Tibial nerve (tissue), 4 donors: ENCODE measurements around the gene RASA3. TPM values are rescaled to one million over a fixed set of nuclear protein-coding genes. Genes with fewer than 3 reads are reported as not detected.

Experiments used
- DNase-seq, 2 donors: peaks; one replicate each; pipeline ENCODE4 v3.0.0-alpha.2; 2019; ENCODE audit warnings: low spot score in 2 of 2
- H3K27ac ChIP-seq, 4 donors: fragments of 200-600 bp; sonication (generic) in 3 of 4; one replicate each; pipeline ENCODE4 v1.5.1; 2017 to 2019; ENCODE audit warnings: mild to moderate bottlenecking in 1 of 4
- H3K27me3 ChIP-seq, 2 donors: fragments of 200-600 bp; sonication (generic) in 1 of 2; one replicate each; pipeline versions ENCODE4 v1.5.1 to v1.6.0; 2017 to 2019
- H3K36me3 ChIP-seq, 3 donors: fragments of 200-600 bp; sonication (generic); one replicate each; pipeline ENCODE4 v1.5.1; 2018 to 2019
- H3K4me1 ChIP-seq, 4 donors: fragments of 200-600 bp; sonication (generic) in 3 of 4; one replicate each; pipeline ENCODE4 v1.5.1; 2017 to 2019
- H3K4me3 ChIP-seq, 4 donors: fragments of 200-600 bp; sonication (generic) in 3 of 4; one replicate each; pipeline ENCODE4 v1.5.1; 2017 to 2019; ENCODE audit warnings: mild to moderate bottlenecking in 1 of 4, moderate library complexity in 1 of 4
- H3K9me3 ChIP-seq, 4 donors: fragments of 200-600 bp; sonication (generic) in 3 of 4; one replicate each; pipeline ENCODE4 v1.5.1; 2017 to 2019
- CTCF ChIP-seq, 5 experiments: fragments of 200-600 bp in 3 of 5; fragments of 450-650 bp in 2 of 5; sonication (generic) in 3 of 5; IDR thresholded peaks; one replicate each; pipeline ENCODE4 v1.5.1; 2016 to 2019; ENCODE audit warnings: antibody characterized with exemption in 5 of 5, mild to moderate bottlenecking in 3 of 5, moderate library complexity in 2 of 5
- EP300 ChIP-seq, 2 donors: sonication (generic); formaldehyde crosslinking; IDR thresholded peaks; one replicate each; pipeline ENCODE4 v1.6.1; 2017; ENCODE audit warnings: antibody characterized with exemption in 2 of 2, mild to moderate bottlenecking in 1 of 2
- POLR2A ChIP-seq, 2 donors: fragments of 450-650 bp; IDR thresholded peaks; one replicate each; pipeline ENCODE4 v1.6.1; 2017; ENCODE audit warnings: antibody characterized with exemption in 2 of 2, mild to moderate bottlenecking in 2 of 2, moderate library complexity in 2 of 2
- WGBS, 2 donors: methylation state at CpG; one replicate each; pipeline ENCODE4 v1.1.5; 2018; 5-methylcytosine and 5-hydroxymethylcytosine counted together
- total RNA-seq, 4 donors: library from RNA; depleted of rRNA; stranded (reverse); fragments of >200 nt; gene quantifications; one replicate each; pipeline ENCODE4 v1.1.0, GENCODE V29; 2016

RASA3 gene
- total RNA-seq, 4 donors from 2014 or later, result 36.2 to 63.3 (median 46.3) TPM

GRCh38 chr13:113981611-113982295 is 150.7 kb downstream of the RASA3 start:
- peaks cover 0 to 60% (median 2%) of the 10 kb centered on the region in 3 donors for H3K36me3 ChIP-seq
- no peaks in the 10 kb centered on the region for H3K9me3 ChIP-seq
- peak overlapping the region in 1 of 4 donors; percentile 84 for H3K27ac ChIP-seq
- H3K4me3 ChIP-seq, result no peak overlapping the region
- no peaks in the 10 kb centered on the region for H3K27me3 ChIP-seq
- no peak for DNase-seq
- H3K4me1 ChIP-seq, result peaks cover 0 to 25% (median 2%) of the 10 kb centered on the region in 4 donors
- TF ChIP-seq POLR2A (IDR thresholded peaks at IDR 0.05) (no peak), EP300 (IDR thresholded peaks at IDR 0.05) (no peak), CTCF (IDR thresholded peaks at IDR 0.05) (no peak)
- WGBS, 2 donors, result 83 to 88% methylated on average over 26 to 28 of the region's 28 CpGs

GRCh38 chr13:113981194-113981605 is 151.2 kb downstream of the RASA3 start:
- 75 to 91% methylated on average over 8 to 11 of the region's 16 CpGs for WGBS, 2 donors
- peaks cover 0 to 30% (median 2%) of the 10 kb centered on the region in 4 donors for H3K4me1 ChIP-seq
- H3K27me3 ChIP-seq, result no peaks in the 10 kb centered on the region
- no peak overlapping the region for H3K4me3 ChIP-seq
- peak overlapping the region in 1 of 4 donors; percentile 84 for H3K27ac ChIP-seq
- TF ChIP-seq EP300 (IDR thresholded peaks at IDR 0.05) (peak in 1 of 2 donors; percentile 60), POLR2A (IDR thresholded peaks at IDR 0.05) (no peak), CTCF (IDR thresholded peaks at IDR 0.05) (no peak)
- no peaks in the 10 kb centered on the region for H3K9me3 ChIP-seq
- H3K36me3 ChIP-seq, result peaks cover 0 to 64% (median 2%) of the 10 kb centered on the region in 3 donors
- DNase-seq, result peak; percentile 68 to 73

- Histone ChIP-seq H3K27me3 (no peaks in the 10 kb centered on the region), H3K36me3 (peaks cover 0 to 68% (median 2%) of the 10 kb centered on the region in 3 donors), H3K9me3 (no peaks in the 10 kb centered on the region), H3K27ac (peak overlapping the region in 3 of 4 donors; percentile 19 to 84 (median 54)), H3K4me1 (peaks cover 0 to 33% (median 2%) of the 10 kb centered on the region in 4 donors), H3K4me3 (no peak overlapping the region)
- TF ChIP-seq POLR2A (IDR thresholded peaks at IDR 0.05) (no peak), EP300 (IDR thresholded peaks at IDR 0.05) (no peak)
- no peak for DNase-seq
- 87 to 90% methylated on average over 12 of the region's 12 CpGs for WGBS, 2 donors
Measured at GRCh38 chr13:113980489-113981064, 151.8 kb downstream of the RASA3 start.

- 89 to 92% methylated on average over 20 of the region's 20 CpGs for WGBS, 2 donors
- peak overlapping the region in 1 of 4 donors; percentile 84 for H3K27ac ChIP-seq
- peaks cover 0 to 39% (median 2%) of the 10 kb centered on the region in 4 donors for H3K4me1 ChIP-seq
- no peak for DNase-seq
- H3K27me3 ChIP-seq, result no peaks in the 10 kb centered on the region
- TF ChIP-seq EP300 (IDR thresholded peaks at IDR 0.05) (no peak), CTCF (IDR thresholded peaks at IDR 0.05) (no peak), POLR2A (IDR thresholded peaks at IDR 0.05) (no peak)
- no peak overlapping the region for H3K4me3 ChIP-seq
- H3K9me3 ChIP-seq, result no peaks in the 10 kb centered on the region
- peaks cover 0 to 74% (median 2%) of the 10 kb centered on the region in 3 donors for H3K36me3 ChIP-seq
Measured at GRCh38 chr13:113979791-113980471, 152.5 kb downstream of the RASA3 start.

GRCh38 chr13:113978741-113979481 is 153.5 kb downstream of the RASA3 start:
- Histone ChIP-seq H3K27ac (peak overlapping the region in 1 of 4 donors; percentile 87), H3K36me3 (peaks cover 0 to 82% (median 2%) of the 10 kb centered on the region in 3 donors), H3K4me1 (peaks cover 0 to 46% (median 2%) of the 10 kb centered on the region in 4 donors), H3K27me3 (no peaks in the 10 kb centered on the region), H3K9me3 (no peaks in the 10 kb centered on the region), H3K4me3 (no peak overlapping the region)
- no peak for DNase-seq
- WGBS, 2 donors, result 89 to 90% methylated on average over 35 to 41 of the region's 41 CpGs
- TF ChIP-seq CTCF (IDR thresholded peaks at IDR 0.05) (no peak), EP300 (IDR thresholded peaks at IDR 0.05) (no peak), POLR2A (IDR thresholded peaks at IDR 0.05) (no peak)
